HEK293 (cell line): ENCODE results near the gene ATXN2.

Source experiments
- CTCF ChIA-PET: fragments of 350-600 bp; formaldehyde crosslinking; extraction: SDS; loops from one replicate; lab custom pipeline; 2021; ENCODE audit warnings: antibody characterized with exemption; lab: Yijun Ruan, JAX
- POLR2A ChIA-PET: fragments of 300-600 bp; formaldehyde crosslinking; extraction: SDS; loops from one replicate; lab custom pipeline; 2020; ENCODE audit warnings: antibody characterized with exemption, inconsistent platforms; lab: Yijun Ruan, JAX
- H3K27ac ChIP-seq: fragments of 200-500 bp; sonication (Bioruptor generic); 2 replicates; pipeline ENCODE4 v1.5.1; 2014; ENCODE audit warnings: low read depth, low read length, control low read depth, inconsistent platforms; ENCODE audit errors: extremely low read depth
- H3K36me3 ChIP-seq, 2 experiments: fragments of 200-500 bp in 1 of 2; sonication (Bioruptor generic) in 1 of 2; 1 replicate in 1 of 2; 2 replicates in 1 of 2; pipeline ENCODE4 v1.5.1; 2014 to 2017; ENCODE audit warnings: inconsistent platforms in 2 of 2, low read length in 2 of 2; ENCODE audit not compliant: control insufficient read depth in 2 of 2, insufficient read depth in 1 of 2
- H3K4me1 ChIP-seq: fragments of 200-500 bp; sonication (Bioruptor generic); 2 replicates; pipeline ENCODE4 v1.5.1; 2014; ENCODE audit warnings: mild to moderate bottlenecking, low read length, inconsistent platforms; ENCODE audit not compliant: control insufficient read depth, insufficient read depth
- H3K4me3 ChIP-seq: 2 replicates; pipeline ENCODE4 v1.5.1; 2011; ENCODE audit warnings: low read depth, mild to moderate bottlenecking, control low read depth, low read length, moderate library complexity
- H3K9me3 ChIP-seq: fragments of 200-500 bp; sonication (Bioruptor generic); 2 replicates; pipeline ENCODE4 v1.5.1; 2014; ENCODE audit warnings: low read depth, low read length, inconsistent platforms; ENCODE audit not compliant: control insufficient read depth, insufficient read depth
- GLI2 ChIP-seq: fragments of 450-650 bp; formaldehyde crosslinking; IDR thresholded peaks from 2 replicates; pipeline ENCODE4; 2017; ENCODE audit warnings: missing biosample characterization, missing genetic modification characterization, low read depth, borderline replicate concordance
- KLF8 ChIP-seq: fragments of 450-650 bp; formaldehyde crosslinking; IDR thresholded peaks from 2 replicates; pipeline ENCODE4 v1.5.1; 2016; ENCODE audit warnings: missing biosample characterization, missing genetic modification characterization
- TRIM28 ChIP-seq: IDR thresholded peaks from 2 replicates; pipeline ENCODE4 v1.6.1; 2011; ENCODE audit warnings: low read length, control low read depth, borderline replicate concordance
- ZEB2 ChIP-seq: fragments of 450-650 bp; formaldehyde crosslinking; IDR thresholded peaks from 2 replicates; pipeline ENCODE4 v1.5.1; 2016; ENCODE audit warnings: missing biosample characterization, missing genetic modification characterization
- ZFP3 ChIP-seq: fragments of 450-650 bp; formaldehyde crosslinking; IDR thresholded peaks from 2 replicates; pipeline ENCODE4 v1.5.1; 2016; ENCODE audit warnings: low read depth, missing biosample characterization, missing genetic modification characterization
- ZFP37 ChIP-seq: fragments of 450-650 bp; formaldehyde crosslinking; IDR thresholded peaks from 2 replicates; pipeline ENCODE4 v1.5.1; 2016; ENCODE audit warnings: missing biosample characterization, missing genetic modification characterization
- ZFP41 ChIP-seq: fragments of 450-650 bp; formaldehyde crosslinking; IDR thresholded peaks from 2 replicates; pipeline ENCODE4 v1.5.1; 2016; ENCODE audit warnings: missing biosample characterization, missing genetic modification characterization, borderline replicate concordance
- ZNF169 ChIP-seq: fragments of 450-650 bp; formaldehyde crosslinking; IDR thresholded peaks from 2 replicates; pipeline ENCODE4 v1.5.1; 2016; ENCODE audit warnings: missing biosample characterization, missing genetic modification characterization
- ZNF184 ChIP-seq: fragments of 450-650 bp; IDR thresholded peaks from 2 replicates; pipeline ENCODE4 v1.5.1; 2018; ENCODE audit warnings: missing biosample characterization, mild to moderate bottlenecking, missing genetic modification characterization
- ZNF19 ChIP-seq: fragments of 450-650 bp; formaldehyde crosslinking; IDR thresholded peaks from 2 replicates; pipeline ENCODE4; 2016; ENCODE audit warnings: missing biosample characterization, missing genetic modification characterization, low read depth
- ZNF404 ChIP-seq: fragments of 450-650 bp; formaldehyde crosslinking; IDR thresholded peaks from 2 replicates; pipeline ENCODE4 v1.5.1; 2017; ENCODE audit warnings: missing biosample characterization, missing genetic modification characterization
- ZNF433 ChIP-seq: fragments of 450-650 bp; formaldehyde crosslinking; IDR thresholded peaks from 2 replicates; pipeline ENCODE4 v1.5.1; 2016; ENCODE audit warnings: missing biosample characterization, missing genetic modification characterization, low read depth
- ZNF544 ChIP-seq: fragments of 450-650 bp; formaldehyde crosslinking; IDR thresholded peaks from 2 replicates; pipeline ENCODE4 v1.5.0; 2017; ENCODE audit warnings: missing biosample characterization, missing genetic modification characterization
- ZNF561 ChIP-seq: fragments of 450-650 bp; IDR thresholded peaks from 2 replicates; pipeline ENCODE4 v1.5.1; 2018; ENCODE audit warnings: missing biosample characterization, missing genetic modification characterization, borderline replicate concordance
- ZNF571 ChIP-seq: fragments of 450-650 bp; formaldehyde crosslinking; IDR thresholded peaks from 2 replicates; pipeline ENCODE4 v1.5.0; 2017; ENCODE audit warnings: missing biosample characterization, missing genetic modification characterization
- ZNF621 ChIP-seq: fragments of 450-650 bp; formaldehyde crosslinking; IDR thresholded peaks from 2 replicates; pipeline ENCODE4 v1.5.1; 2017; ENCODE audit warnings: missing biosample characterization, missing genetic modification characterization
- ZNF791 ChIP-seq: fragments of 450-650 bp; formaldehyde crosslinking; IDR thresholded peaks from 2 replicates; pipeline ENCODE4 v1.5.1; 2016; ENCODE audit warnings: missing biosample characterization, missing genetic modification characterization
- TF ChIP-seq, protein P1 (sequence below): fragments of 450-650 bp; formaldehyde crosslinking; IDR thresholded peaks from 2 replicates; pipeline ENCODE4 v1.5.1; 2016; ENCODE audit warnings: missing biosample characterization, missing genetic modification characterization
- TF ChIP-seq, protein P2 (sequence below): fragments of 450-650 bp; formaldehyde crosslinking; IDR thresholded peaks from 2 replicates; pipeline ENCODE4 v1.5.1; 2016; ENCODE audit warnings: missing biosample characterization, missing genetic modification characterization, borderline replicate concordance

Gene ATXN2

DNA sequence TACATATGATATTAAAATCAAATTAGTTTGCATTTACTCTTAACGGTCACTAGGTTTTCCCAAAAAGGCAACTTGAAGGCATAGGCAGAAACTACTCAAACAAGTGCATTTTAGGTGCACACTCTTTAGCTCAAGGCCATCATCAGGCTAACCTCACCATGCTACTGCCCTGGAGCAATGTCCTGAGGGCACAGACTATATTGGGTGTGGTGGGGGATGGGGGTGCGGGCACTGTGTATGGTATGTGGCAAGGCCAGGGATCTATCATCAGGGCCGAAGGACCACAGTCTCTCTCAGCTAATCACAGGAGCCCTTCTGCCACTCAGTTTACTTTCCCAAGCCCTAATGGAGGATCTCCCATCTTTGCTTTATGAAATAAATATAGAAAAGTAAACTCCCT, 141.5 kb downstream of the ATXN2 start:
- no peak for TF ChIP-seq ZNF184 (tag by site-specific recombination)
- no peak for TF ChIP-seq GLI2
- no peak for TF ChIP-seq ZNF621 (tag by site-specific recombination)
- no peak for TF ChIP-seq ZNF404
- TF ChIP-seq ZFP37 (tag by site-specific recombination): no peak
- TF ChIP-seq, protein P1, sequence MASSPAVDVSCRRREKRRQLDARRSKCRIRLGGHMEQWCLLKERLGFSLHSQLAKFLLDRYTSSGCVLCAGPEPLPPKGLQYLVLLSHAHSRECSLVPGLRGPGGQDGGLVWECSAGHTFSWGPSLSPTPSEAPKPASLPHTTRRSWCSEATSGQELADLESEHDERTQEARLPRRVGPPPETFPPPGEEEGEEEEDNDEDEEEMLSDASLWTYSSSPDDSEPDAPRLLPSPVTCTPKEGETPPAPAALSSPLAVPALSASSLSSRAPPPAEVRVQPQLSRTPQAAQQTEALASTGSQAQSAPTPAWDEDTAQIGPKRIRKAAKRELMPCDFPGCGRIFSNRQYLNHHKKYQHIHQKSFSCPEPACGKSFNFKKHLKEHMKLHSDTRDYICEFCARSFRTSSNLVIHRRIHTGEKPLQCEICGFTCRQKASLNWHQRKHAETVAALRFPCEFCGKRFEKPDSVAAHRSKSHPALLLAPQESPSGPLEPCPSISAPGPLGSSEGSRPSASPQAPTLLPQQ: no peak
- TF ChIP-seq ZFP41 (tag by site-specific recombination): no peak
- TF ChIP-seq ZNF19 (tag by site-specific recombination): no peak
- Histone ChIP-seq H3K36me3 (peaks cover 32 to 57% of the 10 kb centered on the region in 2 experiments; a peak in 2 of 3 replicates), H3K4me3 (no peak overlapping the region), H3K9me3 (no peaks in the 10 kb centered on the region), H3K27ac (no peak overlapping the region), H3K4me1 (no peaks in the 10 kb centered on the region)
- CTCF ChIA-PET: interaction anchor here (0.5 to 1.3 kb wide), 2 partner anchors 60 to 203 kb away, joined by 3 to 7 read pairs; no protein-coding TSS in a partner anchor
- POLR2A ChIA-PET: no interaction called here

DNA sequence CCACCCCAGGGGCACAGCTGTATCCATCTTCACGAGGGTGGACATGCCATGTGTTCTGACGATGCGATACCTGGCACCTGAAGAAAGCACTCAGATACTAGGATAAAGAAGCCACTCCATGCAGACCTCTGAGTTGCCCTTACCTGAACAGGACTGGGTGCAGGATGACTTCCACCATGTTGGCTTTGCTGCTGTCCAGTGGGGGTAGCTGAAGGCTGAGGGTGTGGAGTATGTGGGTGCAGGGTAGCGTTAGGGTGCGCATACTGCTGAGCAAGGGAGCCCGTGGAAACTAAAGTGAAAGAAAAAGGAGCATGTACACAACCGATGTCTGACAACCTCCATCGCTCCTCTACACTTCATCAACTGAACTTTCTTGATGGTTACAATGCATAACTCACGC, 142.0 kb downstream of the ATXN2 start:
- no peak overlapping the region for H3K4me3 ChIP-seq
- H3K36me3 ChIP-seq: peaks cover 37 to 60% of the 10 kb centered on the region in 2 experiments; a peak in 2 of 3 replicates
- no peak overlapping the region for H3K27ac ChIP-seq
- ChIA-PET CTCF (interaction anchor here (0.7 to 10.1 kb wide), 3 partner anchors 59 to 83 kb away, joined by 3 to 217 read pairs (median 7); no protein-coding TSS in a partner anchor), POLR2A (no interaction called here)
- H3K4me1 ChIP-seq: no peaks in the 10 kb centered on the region
- H3K9me3 ChIP-seq: no peaks in the 10 kb centered on the region
- TF ChIP-seq ZFP3 (tag by site-specific recombination) (no peak), ZNF791 (tag by site-specific recombination) (no peak), ZNF169 (tag by site-specific recombination) (no peak), KLF8 (tag by site-specific recombination) (no peak), ZNF544 (tag by site-specific recombination) (no peak), ZNF433 (no peak)

DNA sequence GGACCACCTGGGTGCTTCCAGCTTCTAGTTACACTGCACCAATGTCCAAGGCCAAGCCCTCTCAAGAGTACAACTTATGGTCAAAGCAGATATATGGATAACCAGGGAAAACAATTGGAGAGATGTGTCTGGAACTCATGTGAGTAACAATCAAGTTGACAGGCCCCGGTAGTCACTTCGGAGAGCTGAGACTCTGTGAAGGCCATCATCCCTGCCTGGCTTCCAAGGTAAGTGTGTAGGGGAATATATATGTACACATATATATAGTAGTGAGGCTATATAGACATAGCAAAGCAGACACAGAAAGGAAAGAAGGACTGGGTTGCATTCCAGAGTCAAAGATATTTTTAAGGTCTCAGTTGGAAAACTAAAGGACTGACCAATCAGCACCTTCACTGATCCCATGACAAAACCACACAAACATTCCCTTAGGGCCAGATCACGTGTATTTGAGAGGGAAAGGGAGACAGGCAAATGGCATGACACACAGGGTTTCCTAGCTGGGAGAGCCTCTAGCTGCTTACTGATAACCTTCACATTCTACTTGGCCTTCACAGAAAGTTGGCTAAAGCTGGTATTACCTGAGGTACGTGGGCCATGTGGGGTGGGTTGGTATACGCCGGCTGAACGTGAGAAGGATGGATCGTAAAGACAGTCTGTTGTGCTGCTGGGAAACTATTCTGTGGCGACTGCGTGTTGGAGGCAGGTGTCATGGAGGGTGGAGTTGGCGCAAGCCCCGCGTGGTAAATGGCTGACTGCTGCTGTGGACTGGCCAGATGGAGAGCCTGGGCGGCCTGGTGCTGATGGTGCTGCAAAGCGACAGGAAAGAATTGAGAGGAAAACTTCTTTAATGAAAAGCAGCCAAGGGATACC, 143.4 kb downstream of the ATXN2 start:
- ChIA-PET POLR2A (interaction anchor here (0.6 kb wide), 1 partner anchor 60 kb away, joined by 3 read pairs; no protein-coding TSS in a partner anchor), CTCF (interaction anchor here (0.8 to 10.1 kb wide), 4 partner anchors 28 to 74 kb away, joined by 4 to 217 read pairs (median 5); no protein-coding TSS in a partner anchor)
- H3K36me3 ChIP-seq: peaks cover 33 to 70% of the 10 kb centered on the region in 2 experiments; a peak in 2 of 3 replicates

More for the DNA sequence above, 143.4 kb downstream of the ATXN2 start:
- H3K27ac ChIP-seq: no peak overlapping the region
- no peak for TF ChIP-seq ZEB2 (tag by site-specific recombination)
- TF ChIP-seq ZNF571 (tag by site-specific recombination): no peak
- TF ChIP-seq, protein P2, sequence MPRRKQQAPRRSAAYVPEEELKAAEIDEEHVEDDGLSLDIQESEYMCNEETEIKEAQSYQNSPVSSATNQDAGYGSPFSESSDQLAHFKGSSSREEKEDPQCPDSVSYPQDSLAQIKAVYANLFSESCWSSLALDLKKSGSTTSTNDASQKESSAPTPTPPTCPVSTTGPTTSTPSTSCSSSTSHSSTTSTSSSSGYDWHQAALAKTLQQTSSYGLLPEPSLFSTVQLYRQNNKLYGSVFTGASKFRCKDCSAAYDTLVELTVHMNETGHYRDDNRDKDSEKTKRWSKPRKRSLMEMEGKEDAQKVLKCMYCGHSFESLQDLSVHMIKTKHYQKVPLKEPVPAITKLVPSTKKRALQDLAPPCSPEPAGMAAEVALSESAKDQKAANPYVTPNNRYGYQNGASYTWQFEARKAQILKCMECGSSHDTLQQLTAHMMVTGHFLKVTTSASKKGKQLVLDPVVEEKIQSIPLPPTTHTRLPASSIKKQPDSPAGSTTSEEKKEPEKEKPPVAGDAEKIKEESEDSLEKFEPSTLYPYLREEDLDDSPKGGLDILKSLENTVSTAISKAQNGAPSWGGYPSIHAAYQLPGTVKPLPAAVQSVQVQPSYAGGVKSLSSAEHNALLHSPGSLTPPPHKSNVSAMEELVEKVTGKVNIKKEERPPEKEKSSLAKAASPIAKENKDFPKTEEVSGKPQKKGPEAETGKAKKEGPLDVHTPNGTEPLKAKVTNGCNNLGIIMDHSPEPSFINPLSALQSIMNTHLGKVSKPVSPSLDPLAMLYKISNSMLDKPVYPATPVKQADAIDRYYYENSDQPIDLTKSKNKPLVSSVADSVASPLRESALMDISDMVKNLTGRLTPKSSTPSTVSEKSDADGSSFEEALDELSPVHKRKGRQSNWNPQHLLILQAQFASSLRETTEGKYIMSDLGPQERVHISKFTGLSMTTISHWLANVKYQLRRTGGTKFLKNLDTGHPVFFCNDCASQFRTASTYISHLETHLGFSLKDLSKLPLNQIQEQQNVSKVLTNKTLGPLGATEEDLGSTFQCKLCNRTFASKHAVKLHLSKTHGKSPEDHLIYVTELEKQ (tag by site-specific recombination): no peak
- TF ChIP-seq TRIM28: no peak
- no peak for TF ChIP-seq ZNF561
- H3K4me1 ChIP-seq: no peaks in the 10 kb centered on the region
- H3K4me3 ChIP-seq: no peak overlapping the region
- H3K9me3 ChIP-seq: no peaks in the 10 kb centered on the region
